Fibroblast of pulmonary artery (primary cell): ENCODE data around the gene CFAP20.
"Not testable (repeated sequence)": the region's sequence is repeated elsewhere in the genome, so short reads cannot be mapped to it uniquely, and the experiment has no call there.

Experiments
- DNase-seq: peaks from one replicate; pipeline ENCODE4 v3.0.0-alpha.2; 2010; ENCODE audit warnings: low read depth
- H3K4me3 ChIP-seq: replicated peaks from 2 replicates; pipeline ENCODE4 v1.5.1; 2011; ENCODE audit warnings: low read depth, mild to moderate bottlenecking, control low read depth, low read length, moderate library complexity
- CTCF ChIP-seq: IDR thresholded peaks from 2 replicates; pipeline ENCODE4 v1.5.1; 2011; ENCODE audit warnings: mild to moderate bottlenecking, control low read depth, low read length, inconsistent platforms; ENCODE audit errors: missing control alignments

The CFAP20 gene

GRCh38 chr16:58082381-58082780 is 46.8 kb downstream of the CFAP20 start:
- no peak for DNase-seq

GRCh38 chr16:58080657-58081056 is 48.5 kb downstream of the CFAP20 start:
- DNase-seq, H3K4me3 ChIP-seq: not testable (repeated sequence)

More at GRCh38 chr16:58082381-58082780, 46.8 kb downstream of the CFAP20 start:
- no peak overlapping the region for H3K4me3 ChIP-seq
- TF ChIP-seq CTCF: no peak

- no peak for TF ChIP-seq CTCF
- no peak for DNase-seq
- H3K4me3 ChIP-seq: no peak overlapping the region
Observed at GRCh38 chr16:58077796-58078195, 51.4 kb downstream of the CFAP20 start.

GRCh38 chr16:58076514-58076913 is 52.7 kb downstream of the CFAP20 start:
- no peak for DNase-seq
- no peak for TF ChIP-seq CTCF
- H3K4me3 ChIP-seq: no peak overlapping the region

GRCh38 chr16:58074657-58075056 is 54.5 kb downstream of the CFAP20 start:
- DNase-seq: no peak
- no peak overlapping the region for H3K4me3 ChIP-seq
- no peak for TF ChIP-seq CTCF

- not testable (repeated sequence) for DNase-seq, H3K4me3 ChIP-seq
Observed at GRCh38 chr16:58073086-58073485, 56.1 kb downstream of the CFAP20 start.

GRCh38 chr16:58072134-58072533 is 57.0 kb downstream of the CFAP20 start:
- H3K4me3 ChIP-seq, DNase-seq: not testable (repeated sequence)

- no peak for TF ChIP-seq CTCF
- H3K4me3 ChIP-seq: no peak overlapping the region
- DNase-seq: no peak
Observed at GRCh38 chr16:58070585-58070984, 58.6 kb downstream of the CFAP20 start.
